GM21825 (cell line): ENCODE results near the gene OR1Q1.
"Not testable (repeated sequence)": the region's sequence is repeated elsewhere in the genome, so short reads cannot be mapped to it uniquely, and the experiment has no call there.

Experiments
- ATAC-seq: cut with Tn5 transposase; IDR thresholded peaks from one replicate; pipeline ENCODE4 v1.9.1; 2021; ENCODE audit warnings: mild to moderate bottlenecking, moderate library complexity; ENCODE audit not compliant: unreplicated experiment

OR1Q1 gene

GRCh38 chr9:122614362-122614761 is at the start of gene OR1Q1:
Gene OR1Q1, plus strand, starts transcription at chr9:122614738. Its CDS starts 0 bp downstream, at chr9:122614738.
- ATAC-seq, result no peak

GRCh38 chr9:122567901-122568300 is 46.6 kb upstream of the OR1Q1 start:
- ATAC-seq, result no peak

- ATAC-seq, result no peak
Measured at GRCh38 chr9:122572456-122572855, 42.1 kb upstream of the OR1Q1 start.

- ATAC-seq, result no peak
Measured at GRCh38 chr9:122579874-122580273, 34.7 kb upstream of the OR1Q1 start.

GRCh38 chr9:122580360-122580759 is 34.2 kb upstream of the OR1Q1 start:
- no peak for ATAC-seq

- ATAC-seq, result not testable (repeated sequence)
Measured at GRCh38 chr9:122583284-122583683, 31.3 kb upstream of the OR1Q1 start, which contains the start of gene OR1L8. Gene OR1L8, minus strand, starts transcription at chr9:122583384. Its CDS starts 14,907 bp downstream, at chr9:122568477.

- ATAC-seq, result no peak
Measured at GRCh38 chr9:122605691-122606090, 8.8 kb upstream of the OR1Q1 start.

GRCh38 chr9:122606587-122606986 is 8.0 kb upstream of the OR1Q1 start:
- ATAC-seq, result no peak

- ATAC-seq, result no peak
Measured at GRCh38 chr9:122609804-122610203, 4.7 kb upstream of the OR1Q1 start.

GRCh38 chr9:122619996-122620395 is 5.5 kb downstream of the OR1Q1 start:
- no peak for ATAC-seq

- ATAC-seq, result no peak
Measured at GRCh38 chr9:122642226-122642625, 27.7 kb downstream of the OR1Q1 start.

GRCh38 chr9:122656378-122656777 is 41.8 kb downstream of the OR1Q1 start:
- no peak for ATAC-seq

GRCh38 chr9:122657527-122657926 is 43.0 kb downstream of the OR1Q1 start, which contains the start of gene OR1B1:
Gene OR1B1, minus strand, starts transcription at chr9:122657627.
- ATAC-seq, result no peak

GRCh38 chr9:122661416-122661815 is 46.9 kb downstream of the OR1Q1 start, which contains the start of gene OR1L1:
Gene OR1L1, plus strand, starts transcription at chr9:122661716. Its CDS starts 0 bp downstream, at chr9:122661716.
- no peak for ATAC-seq
